ENCODE measurements around the gene STPG3.

STPG3 gene

DNA sequence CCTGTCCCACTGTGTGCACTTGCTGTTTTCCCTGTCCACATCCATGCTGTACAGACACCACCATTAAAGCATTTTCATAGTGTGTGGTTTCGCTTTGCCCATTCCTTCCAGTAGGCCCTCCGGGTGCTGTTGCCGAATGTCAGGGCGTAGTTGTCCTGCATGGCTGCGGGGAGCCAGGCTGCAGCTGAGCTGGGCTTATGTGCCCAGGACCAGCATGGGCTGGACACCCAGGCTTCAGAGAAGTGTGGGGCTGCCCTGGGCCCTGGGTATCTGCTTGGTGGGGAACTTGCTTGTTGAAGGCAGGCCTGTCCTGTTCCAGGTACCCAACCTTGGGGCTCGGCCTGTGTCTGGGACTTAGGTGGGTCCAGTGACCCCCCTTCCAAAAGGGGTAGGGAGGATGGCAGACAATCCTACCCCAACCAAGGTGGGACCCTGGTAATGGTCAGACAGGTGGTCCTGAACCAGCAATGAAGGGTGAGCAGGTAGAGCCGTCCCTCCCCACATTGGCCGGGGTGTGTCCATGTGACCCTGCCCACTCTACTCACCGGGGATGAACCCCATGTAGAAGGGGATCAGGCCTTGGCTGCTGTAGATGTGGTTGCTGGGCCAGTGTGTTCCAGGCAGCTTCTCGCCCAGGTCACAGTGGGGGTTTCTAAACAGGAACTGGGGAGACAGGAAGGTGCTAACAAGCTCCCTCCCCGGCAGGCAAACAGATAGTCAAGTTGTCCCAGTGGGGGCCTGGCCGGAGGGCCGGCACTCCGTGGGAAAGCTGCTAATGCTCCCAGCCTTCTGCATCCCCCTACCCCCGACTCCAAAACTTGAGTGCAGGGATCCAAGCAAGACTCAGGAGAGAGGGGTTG, 7.2 kb upstream of the STPG3 start:
- H3K4me3 ChIP-seq (ENCODE audit: low read length), result no peak overlapping the region
- H3K4me1 ChIP-seq (ENCODE audit: control insufficient read depth, insufficient read depth, low read length), result peaks cover 17% of the 10 kb centered on the region
- H3K9me3 ChIP-seq (ENCODE audit: control insufficient read depth, low read length), result no peaks in the 10 kb centered on the region
- peaks cover 2% of the 10 kb centered on the region for H3K27me3 ChIP-seq (replicated peaks; ENCODE audit: control insufficient read depth, insufficient read depth, low read length)
- DNase-seq (ENCODE audit: low read depth), result no peak
- peak overlapping the region; percentile 10 for H3K9ac ChIP-seq (ENCODE audit: low read length)
- peaks cover 18% of the 10 kb centered on the region for H3K36me3 ChIP-seq (ENCODE audit: control insufficient read depth, insufficient read depth, low read length, severe bottlenecking)

DNA sequence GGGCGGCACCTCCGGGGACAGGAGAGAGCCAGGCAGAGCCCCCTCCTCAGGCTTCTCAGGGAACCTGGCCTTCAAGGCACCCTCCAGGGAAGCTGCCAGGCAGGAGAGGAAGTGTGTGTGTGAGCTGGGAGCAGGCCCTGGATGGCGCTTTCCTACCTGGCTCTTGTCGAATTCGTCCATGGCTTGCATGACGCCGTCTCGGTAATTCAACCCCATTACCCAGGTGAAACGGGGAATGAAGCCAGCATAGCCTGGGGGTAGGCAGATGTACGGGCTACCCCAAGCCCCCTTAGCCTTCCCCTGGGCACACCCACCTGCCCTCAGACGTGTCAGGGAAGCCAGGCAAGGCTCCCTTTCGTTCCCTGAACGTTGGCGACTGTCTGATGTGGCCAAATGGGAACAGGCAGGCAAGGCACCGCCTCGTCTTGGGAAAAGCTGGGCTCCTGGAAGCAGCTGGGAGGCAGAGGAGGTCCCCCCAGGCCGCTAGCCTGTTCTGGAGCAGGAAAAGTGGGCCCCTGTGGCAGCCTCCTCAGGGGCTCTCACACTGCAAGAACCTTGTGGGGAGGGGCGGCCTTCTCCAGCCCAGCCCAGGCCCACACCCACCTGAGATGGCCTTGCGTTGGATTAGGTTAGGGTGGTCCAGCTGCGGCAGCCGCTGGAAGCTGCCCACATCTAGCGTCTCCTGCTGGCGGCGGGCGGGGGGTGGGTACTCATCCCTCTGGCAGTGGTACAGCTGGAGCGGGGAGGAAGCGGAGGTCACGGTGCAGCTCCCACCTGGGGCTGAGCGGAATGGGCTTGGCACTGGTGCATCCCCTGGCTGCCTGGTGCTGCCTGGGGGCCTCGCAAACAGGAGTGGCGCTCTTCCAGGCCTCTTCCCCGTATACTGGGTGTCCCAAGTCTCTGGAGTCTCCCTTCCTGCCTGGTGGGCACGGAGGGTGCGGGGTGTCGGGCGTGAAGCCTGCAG, 6.3 kb upstream of the STPG3 start:
- Histone ChIP-seq H3K4me1 (ENCODE audit: control insufficient read depth, insufficient read depth, low read length) (peaks cover 14% of the 10 kb centered on the region), H3K27me3 (replicated peaks; ENCODE audit: control insufficient read depth, insufficient read depth, low read length) (peaks cover 5% of the 10 kb centered on the region), H3K4me3 (ENCODE audit: low read length) (no peak overlapping the region), H3K36me3 (ENCODE audit: control insufficient read depth, insufficient read depth, low read length, severe bottlenecking) (peaks cover 18% of the 10 kb centered on the region), H3K9ac (ENCODE audit: low read length) (peak overlapping the region; percentile 10), H3K9me3 (ENCODE audit: control insufficient read depth, low read length) (no peaks in the 10 kb centered on the region)
- DNase-seq (ENCODE audit: low read depth), result no peak

DNA sequence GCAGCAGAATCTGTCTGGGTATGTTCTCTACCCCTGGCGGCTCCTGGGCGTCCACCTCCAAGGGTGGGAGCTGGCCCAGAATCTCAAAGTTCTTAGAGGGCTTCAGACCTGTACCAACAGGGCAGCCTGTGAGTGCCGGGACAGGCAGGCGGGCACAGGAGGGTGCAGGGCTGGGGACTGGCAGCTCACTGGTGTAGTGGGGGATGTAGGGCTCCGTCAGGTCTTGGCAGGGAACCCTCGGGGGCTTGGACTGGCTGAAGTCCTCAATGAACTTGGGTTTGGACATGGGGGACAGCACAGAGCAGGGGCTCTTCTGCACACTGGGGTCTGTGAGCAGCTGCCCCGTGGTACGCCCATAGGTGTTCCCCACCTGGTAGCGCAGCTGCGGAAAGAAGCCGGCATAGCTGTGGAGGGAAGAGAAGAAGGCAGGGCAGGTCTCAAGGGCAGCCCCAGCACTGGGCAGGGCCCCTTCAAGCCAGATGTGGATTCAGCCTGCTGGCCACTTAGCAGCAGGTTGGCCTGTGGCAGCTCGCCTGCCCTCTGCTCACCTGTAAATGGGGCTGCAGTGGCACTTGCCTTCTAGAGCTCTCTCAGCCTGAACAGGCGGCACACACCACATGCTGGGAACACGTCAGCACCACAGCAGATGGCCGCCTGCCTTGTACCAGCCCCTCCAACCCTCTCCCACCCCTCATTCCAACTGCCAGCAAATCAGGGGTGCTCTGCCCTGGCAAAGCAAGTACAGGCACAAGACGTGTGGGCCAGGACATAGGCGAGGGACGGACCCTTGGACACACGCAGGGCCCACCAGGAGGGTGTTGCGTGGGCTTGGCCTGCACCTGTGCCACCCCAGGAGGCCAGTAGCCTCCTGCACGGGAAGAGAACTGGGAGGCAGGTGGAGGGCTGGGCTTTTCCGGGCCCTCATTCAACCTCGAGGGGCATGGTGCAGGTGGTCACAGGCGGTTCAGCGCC, 5.3 kb upstream of the STPG3 start:
- Histone ChIP-seq H3K4me3 (ENCODE audit: low read length) (no peak overlapping the region), H3K36me3 (ENCODE audit: control insufficient read depth, insufficient read depth, low read length, severe bottlenecking) (peaks cover 18% of the 10 kb centered on the region), H3K27me3 (replicated peaks; ENCODE audit: control insufficient read depth, insufficient read depth, low read length) (peaks cover 6% of the 10 kb centered on the region), H3K4me1 (ENCODE audit: control insufficient read depth, insufficient read depth, low read length) (peaks cover 22% of the 10 kb centered on the region), H3K9ac (ENCODE audit: low read length) (no peak overlapping the region), H3K9me3 (ENCODE audit: control insufficient read depth, low read length) (no peaks in the 10 kb centered on the region)
- DNase-seq (ENCODE audit: low read depth), result no peak

DNA sequence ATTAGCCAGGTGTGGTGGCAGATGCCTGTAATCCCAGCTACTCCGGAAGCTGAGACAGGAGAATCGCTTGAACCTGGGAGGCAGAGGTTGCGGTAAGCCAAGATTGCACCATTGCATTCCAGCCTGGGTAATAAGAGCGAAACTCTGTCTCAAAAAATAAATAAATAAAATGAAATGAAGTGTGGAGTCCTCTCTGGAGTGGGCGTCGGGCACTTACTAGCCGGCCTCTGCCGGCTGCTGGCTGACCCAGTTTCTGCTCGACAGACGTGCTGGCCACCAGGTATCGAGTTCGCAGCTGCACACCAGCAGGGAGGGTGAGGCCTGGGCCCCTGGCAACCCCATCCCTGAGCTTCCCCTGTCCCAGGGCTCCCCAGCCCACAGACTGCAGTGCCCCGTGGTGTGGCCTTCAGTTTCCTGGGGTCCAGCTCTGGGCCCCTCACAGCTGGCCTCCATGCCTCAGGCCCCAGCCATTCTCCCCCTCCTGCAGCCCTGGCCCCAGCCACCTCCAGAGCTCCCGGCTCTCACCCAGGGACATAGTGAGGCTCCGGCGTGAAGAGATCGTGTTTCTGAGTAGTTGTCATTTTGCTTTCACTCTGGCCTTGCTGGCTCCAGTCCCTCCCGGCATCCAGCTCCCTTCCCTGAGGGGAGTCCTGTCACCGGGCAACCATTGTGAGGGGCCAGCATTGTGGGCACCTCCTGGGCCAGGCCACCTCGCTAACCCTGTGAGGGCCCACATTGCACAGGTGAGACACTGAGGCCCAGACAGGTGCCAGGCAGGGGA, 3.8 kb upstream of the STPG3 start:
- Histone ChIP-seq H3K4me3 (ENCODE audit: low read length) (no peak overlapping the region), H3K9me3 (ENCODE audit: control insufficient read depth, low read length) (no peaks in the 10 kb centered on the region), H3K4me1 (ENCODE audit: control insufficient read depth, insufficient read depth, low read length) (peaks cover 20% of the 10 kb centered on the region), H3K9ac (ENCODE audit: low read length) (no peak overlapping the region), H3K27me3 (replicated peaks; ENCODE audit: control insufficient read depth, insufficient read depth, low read length) (peaks cover 6% of the 10 kb centered on the region), H3K36me3 (ENCODE audit: control insufficient read depth, insufficient read depth, low read length, severe bottlenecking) (peaks cover 15% of the 10 kb centered on the region)
- no peak for DNase-seq (ENCODE audit: low read depth)

DNA sequence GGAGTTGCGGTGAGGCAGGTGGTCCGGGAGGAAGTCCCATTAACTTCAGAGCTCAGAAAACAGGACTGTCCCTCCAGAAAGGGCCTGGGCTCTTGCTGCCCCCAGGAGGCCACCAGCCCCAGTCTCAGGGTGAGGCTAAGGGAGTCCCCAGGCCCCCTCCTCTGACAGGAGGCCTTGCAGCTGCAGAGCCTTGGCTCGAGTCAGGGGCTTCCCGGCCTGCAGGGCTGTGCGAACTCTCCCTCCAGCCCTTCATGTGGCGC, 3.2 kb upstream of the STPG3 start:
- DNase-seq (ENCODE audit: low read depth), result no peak
- Histone ChIP-seq H3K27me3 (replicated peaks; ENCODE audit: control insufficient read depth, insufficient read depth, low read length) (peaks cover 6% of the 10 kb centered on the region), H3K9me3 (ENCODE audit: control insufficient read depth, low read length) (no peaks in the 10 kb centered on the region), H3K4me1 (ENCODE audit: control insufficient read depth, insufficient read depth, low read length) (peaks cover 15% of the 10 kb centered on the region), H3K9ac (ENCODE audit: low read length) (no peak overlapping the region), H3K36me3 (ENCODE audit: control insufficient read depth, insufficient read depth, low read length, severe bottlenecking) (peaks cover 9% of the 10 kb centered on the region), H3K4me3 (ENCODE audit: low read length) (no peak overlapping the region)

DNA sequence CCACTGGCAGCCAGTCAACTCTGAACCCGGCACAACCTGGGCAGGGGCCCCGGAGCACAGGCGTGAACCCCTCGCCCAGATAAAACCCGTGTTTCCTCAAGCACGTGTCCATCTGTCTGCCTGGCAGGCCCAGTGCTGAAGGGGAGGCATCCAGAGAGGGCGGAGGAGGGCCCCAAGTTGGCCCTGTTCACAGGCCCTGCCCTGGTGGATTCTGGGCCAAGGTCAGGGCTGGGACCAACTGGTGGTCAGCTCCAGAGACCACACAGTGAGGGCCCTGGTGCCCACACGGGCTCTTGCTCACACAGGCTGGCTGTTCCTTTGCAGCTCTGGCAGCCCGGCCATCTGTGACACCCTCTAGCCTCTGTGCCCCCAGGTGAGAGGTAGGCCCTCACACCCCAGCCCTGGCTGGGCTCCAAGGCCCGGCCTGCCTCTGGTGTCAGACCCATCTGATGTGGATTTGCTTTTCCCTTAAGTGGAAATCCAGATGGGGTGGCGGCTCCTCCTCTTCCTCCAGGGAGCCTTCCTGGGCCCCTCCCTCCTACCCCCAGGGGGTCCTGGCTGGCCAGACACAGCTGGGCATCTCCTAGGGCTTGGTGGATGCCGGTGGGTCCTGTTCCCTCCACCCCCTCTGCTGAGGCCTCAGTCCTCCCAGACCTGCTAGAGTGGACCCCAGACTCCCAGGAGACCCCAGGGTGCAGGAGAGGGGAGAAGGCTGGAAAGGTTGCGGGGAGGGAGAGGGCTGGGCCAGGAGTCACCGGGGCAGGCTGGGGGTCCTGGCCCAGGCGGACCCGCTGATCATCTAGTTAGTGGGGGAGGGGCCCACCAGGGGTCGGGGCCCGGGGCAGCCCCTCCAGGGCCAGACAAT, 525 bp upstream of the STPG3 start:
- Histone ChIP-seq H3K9me3 (ENCODE audit: control insufficient read depth, low read length) (no peaks in the 10 kb centered on the region), H3K4me3 (ENCODE audit: low read length) (no peak overlapping the region), H3K4me1 (ENCODE audit: control insufficient read depth, insufficient read depth, low read length) (peaks cover 20% of the 10 kb centered on the region), H3K27me3 (replicated peaks; ENCODE audit: control insufficient read depth, insufficient read depth, low read length) (peaks cover 5% of the 10 kb centered on the region), H3K9ac (ENCODE audit: low read length) (no peak overlapping the region), H3K36me3 (ENCODE audit: control insufficient read depth, insufficient read depth, low read length, severe bottlenecking) (no peaks in the 10 kb centered on the region)
- DNase-seq (ENCODE audit: low read depth), result no peak

DNA sequence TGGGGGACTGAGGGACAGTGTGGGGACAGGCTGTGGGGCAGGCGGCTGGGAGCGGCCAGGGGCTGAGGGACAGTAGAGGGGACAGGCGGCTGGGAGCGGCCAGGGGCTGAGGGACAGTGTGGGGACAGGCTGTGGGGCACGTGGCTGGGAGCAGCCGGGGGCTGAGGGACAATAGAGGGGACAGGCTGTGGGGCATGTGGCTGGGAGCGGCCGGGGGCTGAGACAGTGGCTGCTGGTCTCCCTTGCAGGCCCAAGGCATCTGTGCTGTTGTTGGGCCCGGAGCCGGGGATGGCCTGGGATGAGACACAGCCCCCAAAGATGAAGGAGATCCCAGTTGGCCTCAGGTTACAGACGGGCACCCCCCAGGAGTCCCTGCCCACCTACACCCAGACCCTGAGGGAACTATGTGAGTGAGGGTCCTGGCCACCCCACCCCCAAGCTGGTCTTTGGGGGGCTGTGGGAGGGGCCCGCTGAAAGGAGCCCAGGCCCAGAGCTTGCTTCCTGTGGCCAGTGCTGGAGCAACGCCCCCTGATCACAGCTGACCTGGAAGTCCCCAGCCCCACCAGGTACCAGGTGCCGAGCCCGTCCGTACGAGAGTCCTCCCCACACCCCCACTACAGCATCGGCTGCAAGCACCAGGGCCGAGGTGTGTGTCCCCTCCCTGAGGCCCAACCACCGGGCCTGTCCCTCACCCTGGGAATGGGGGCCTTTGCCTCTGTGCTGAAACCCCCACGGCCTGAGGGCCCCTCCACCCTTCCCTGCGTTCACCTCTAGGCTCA, 593 bp downstream of the STPG3 start:
- Histone ChIP-seq H3K36me3 (ENCODE audit: control insufficient read depth, insufficient read depth, low read length, severe bottlenecking) (no peaks in the 10 kb centered on the region), H3K4me3 (ENCODE audit: low read length) (no peak overlapping the region), H3K9me3 (ENCODE audit: control insufficient read depth, low read length) (no peaks in the 10 kb centered on the region), H3K27me3 (replicated peaks; ENCODE audit: control insufficient read depth, insufficient read depth, low read length) (peaks cover 3% of the 10 kb centered on the region), H3K4me1 (ENCODE audit: control insufficient read depth, insufficient read depth, low read length) (peaks cover 29% of the 10 kb centered on the region), H3K9ac (ENCODE audit: low read length) (no peak overlapping the region)
- DNase-seq (ENCODE audit: low read depth), result no peak

DNA sequence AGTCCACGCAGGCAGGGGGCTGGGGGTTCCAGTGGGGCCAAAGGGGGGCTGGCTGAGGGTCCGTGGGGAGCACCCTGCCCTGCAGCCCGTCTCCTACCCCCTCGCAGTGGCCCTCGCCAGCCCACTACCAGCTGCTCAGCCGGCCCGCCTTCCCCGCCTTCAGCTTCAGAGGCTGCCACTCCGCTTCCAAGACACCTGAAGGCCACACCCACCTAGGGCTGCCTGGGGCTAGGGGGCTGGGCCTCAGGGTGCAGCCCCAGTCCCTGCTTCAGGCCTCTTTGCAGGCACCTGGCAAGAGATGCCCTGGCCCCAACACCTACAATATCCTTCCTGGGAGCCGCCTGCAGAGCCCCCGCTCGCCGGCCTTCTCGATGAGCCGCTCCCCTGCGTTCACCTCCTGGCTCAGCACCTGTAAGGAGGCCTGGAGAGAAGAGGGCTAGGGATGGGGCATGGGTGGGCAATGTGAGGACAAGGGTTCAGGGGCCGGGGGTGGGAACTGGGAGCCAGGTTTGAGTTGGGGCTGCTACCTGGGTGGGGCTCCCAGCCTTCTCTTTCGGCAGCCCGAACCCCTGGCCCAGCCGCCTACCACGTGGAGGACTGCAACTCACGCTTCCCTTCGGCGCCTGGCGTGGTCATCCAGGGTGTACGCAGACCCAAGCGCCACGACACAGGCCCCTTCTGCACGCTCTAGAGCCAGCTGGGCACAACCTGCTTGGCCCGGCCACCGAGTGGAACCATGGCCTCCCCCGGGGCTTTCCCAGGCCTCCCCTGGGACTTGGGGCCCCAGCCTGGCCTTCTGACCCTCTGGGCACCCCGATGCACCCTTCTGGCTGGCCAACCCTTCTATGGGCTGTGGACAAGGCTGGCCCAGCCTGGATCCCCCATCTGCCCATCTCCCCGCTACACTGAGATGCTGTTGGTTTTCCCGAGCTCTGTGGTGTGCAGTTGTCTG, 1.7 kb downstream of the STPG3 start:
- Histone ChIP-seq H3K27me3 (replicated peaks; ENCODE audit: control insufficient read depth, insufficient read depth, low read length) (peaks cover 3% of the 10 kb centered on the region), H3K36me3 (ENCODE audit: control insufficient read depth, insufficient read depth, low read length, severe bottlenecking) (no peaks in the 10 kb centered on the region), H3K9me3 (ENCODE audit: control insufficient read depth, low read length) (no peaks in the 10 kb centered on the region), H3K9ac (ENCODE audit: low read length) (no peak overlapping the region), H3K4me3 (ENCODE audit: low read length) (no peak overlapping the region), H3K4me1 (ENCODE audit: control insufficient read depth, insufficient read depth, low read length) (peaks cover 30% of the 10 kb centered on the region)
- no peak for DNase-seq (ENCODE audit: low read depth)
